Adrenal gland (tissue), 12 donors: ENCODE results near the gene PI16. TPM values are rescaled to one million over a fixed set of nuclear protein-coding genes. Genes with fewer than 3 reads are reported as not detected.
A peak's percentile ranks its signal among the peaks of the same experiment; 100 is the strongest.

Experiments used
- DNase-seq, 7 donors: peaks; one replicate each; pipeline ENCODE4 v3.0.0-alpha.2; 2019 to 2020
- H3K27ac ChIP-seq, 5 donors: fragments of 200-600 bp; sonication (generic) in 4 of 5; 1 replicate in 3 of 5; 2 replicates in 2 of 5; pipeline versions ENCODE4 v1.5.1 to v1.8.0; 2016 to 2020; ENCODE audit warnings: mild to moderate bottlenecking in 1 of 5
- H3K27me3 ChIP-seq: fragments of 200-600 bp; 2 replicates; pipeline ENCODE4 v1.8.0; 2021
- H3K36me3 ChIP-seq, 2 donors: fragments of 200-600 bp; replicated peaks in 1 of 2; 1 replicate in 1 of 2; 2 replicates in 1 of 2; pipeline versions ENCODE4 v1.5.1 to v1.8.0; 2018 to 2022
- H3K4me1 ChIP-seq, 2 donors: fragments of 200-600 bp; replicated peaks in 1 of 2; 1 replicate in 1 of 2; 2 replicates in 1 of 2; pipeline versions ENCODE4 v1.5.1 to v1.8.0; 2018 to 2021
- H3K4me3 ChIP-seq, 4 donors: fragments of 200-600 bp; sonication (generic) in 3 of 4; one replicate each; pipeline ENCODE4 v1.5.1; 2016 to 2018
- H3K9me3 ChIP-seq, 3 donors: fragments of 200-600 bp; sonication (generic) in 1 of 3; replicated peaks in 1 of 3; 1 replicate in 2 of 3; 2 replicates in 1 of 3; pipeline versions ENCODE4 v1.5.1 to v1.8.0; 2016 to 2021
- POLR2A ChIP-seq, 2 donors: fragments of 450-650 bp; IDR thresholded peaks; one replicate each; pipeline ENCODE4 v1.6.1; 2017; ENCODE audit warnings: antibody characterized with exemption in 2 of 2, mild to moderate bottlenecking in 2 of 2, moderate library complexity in 1 of 2
- WGBS, 4 donors: extraction: QIAGEN DNeasy Blood & Tissue Kit in 2 of 4; methylation state at CpG; one replicate each; pipeline versions ENCODE4 v1.1.5 to v1.1.7; 2013 to 2017; 5-methylcytosine and 5-hydroxymethylcytosine counted together
- intact Hi-C, 2 donors: fragments of 100-400 bp; cut with DNase I; formaldehyde crosslinking; loops; one replicate each; pipeline versions ENCODE4 v1.14.1 to v1.15.0; 2022 to 2023
- polyA plus RNA-seq, 3 donors: library from polyadenylated mRNA; stranded (reverse); fragments of 200-250 nt in 2 of 3; fragments of 350-450 nt in 1 of 3; fragmentation: Illumina TruSeq in 1 of 3; extraction: RNeasy Lipid Tissue Mini Kit (QIAGEN cat#74804) in 1 of 3; gene quantifications; one replicate each; pipeline ENCODE4 v1.2.3, GENCODE V29; 2013 to 2014
- total RNA-seq, 9 donors: library from RNA; depleted of rRNA in 4 of 9; stranded (reverse); fragments of >200 nt in 4 of 9; fragments of 120-200 nt in 1 of 9; fragmentation: NEBNext Ultra II Directional in 1 of 9; extraction: Animal tissue kit (Norgen Biotek cat#: 25700) in 1 of 9; gene quantifications; one replicate each; pipeline versions ENCODE4 v1.1.0 to v1.2.4, GENCODE V29; 2013 to 2023
- TF ChIP-seq, protein P1 (sequence below), 6 experiments: fragments of 450-650 bp in 4 of 6; fragments of 200-600 bp in 2 of 6; sonication (generic) in 1 of 6; IDR thresholded peaks; 1 replicate in 5 of 6; 2 replicates in 1 of 6; pipeline versions ENCODE4 v1.5.1 to v1.8.0; 2016 to 2021; ENCODE audit warnings: antibody characterized with exemption in 6 of 6, mild to moderate bottlenecking in 2 of 6, moderate library complexity in 1 of 6
- donor health status: healthy with polysubstance abuse.
- donor health status: Bipolar disorder and iron deficiency.
- donor health status: DM: yes; HTN: yes; CAD: no.
- donor health status: DM: no; HTN: no; CAD: no.
- donor health status: DM: no; HTN: no; CAD: no.
- donor health status: DM: yes; HTN: yes; CAD: no.

The PI16 gene
- total and polyA plus RNA-seq, 12 donors: 0.12 to 9.3 (median 0.68) TPM; not detected in 1

DNA sequence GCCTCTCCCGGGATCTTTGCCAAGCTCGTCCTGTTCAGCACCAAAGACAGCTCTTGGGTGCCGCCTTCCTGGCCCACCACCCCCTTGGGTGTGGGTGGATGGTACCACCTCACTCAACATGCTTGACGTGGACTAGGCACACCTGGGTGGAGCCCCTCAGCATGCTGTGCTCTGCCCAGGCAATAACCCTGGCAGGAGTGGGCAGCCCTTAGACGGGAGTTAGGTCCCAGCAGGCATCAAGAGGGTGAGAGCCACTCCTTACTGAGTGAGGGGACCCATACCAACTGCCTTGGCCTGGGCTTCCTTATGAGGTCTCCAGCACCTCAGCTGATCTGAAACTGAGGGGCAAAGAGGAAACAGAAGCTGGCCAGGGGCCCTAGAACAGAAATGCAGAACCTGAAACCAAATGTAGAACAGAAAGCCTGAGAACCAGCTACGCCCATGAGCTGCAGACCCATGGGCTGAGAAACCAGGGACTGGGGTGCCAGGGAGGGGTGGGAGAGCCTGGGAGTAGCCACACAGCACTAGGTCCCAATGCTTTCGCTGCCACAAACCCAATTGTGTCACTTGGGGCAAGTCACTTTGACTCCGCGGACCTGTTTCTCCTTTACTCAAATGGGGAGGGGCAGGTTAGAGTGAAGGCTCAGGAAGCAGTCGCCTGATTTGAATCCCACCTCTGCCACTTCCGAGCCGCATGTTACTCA lies 53.0 kb downstream of the PI16 start:
- Histone ChIP-seq H3K27ac (peak overlapping the region in 1 of 5 donors; percentile 79), H3K4me3 (peak overlapping the region in 1 of 4 donors; percentile 40), H3K9me3 (no peaks in the 10 kb centered on the region), H3K36me3 (no peaks in the 10 kb centered on the region), H3K27me3 (no peaks in the 10 kb centered on the region), H3K4me1 (no peaks in the 10 kb centered on the region)
- 62 to 93% (median 69%) methylated on average over 7 to 12 of the region's 12 CpGs for WGBS, 4 donors
- intact Hi-C loops: no loop called here
- peak in 1 of 7 donors; percentile 47 for DNase-seq
- TF ChIP-seq, protein P1, sequence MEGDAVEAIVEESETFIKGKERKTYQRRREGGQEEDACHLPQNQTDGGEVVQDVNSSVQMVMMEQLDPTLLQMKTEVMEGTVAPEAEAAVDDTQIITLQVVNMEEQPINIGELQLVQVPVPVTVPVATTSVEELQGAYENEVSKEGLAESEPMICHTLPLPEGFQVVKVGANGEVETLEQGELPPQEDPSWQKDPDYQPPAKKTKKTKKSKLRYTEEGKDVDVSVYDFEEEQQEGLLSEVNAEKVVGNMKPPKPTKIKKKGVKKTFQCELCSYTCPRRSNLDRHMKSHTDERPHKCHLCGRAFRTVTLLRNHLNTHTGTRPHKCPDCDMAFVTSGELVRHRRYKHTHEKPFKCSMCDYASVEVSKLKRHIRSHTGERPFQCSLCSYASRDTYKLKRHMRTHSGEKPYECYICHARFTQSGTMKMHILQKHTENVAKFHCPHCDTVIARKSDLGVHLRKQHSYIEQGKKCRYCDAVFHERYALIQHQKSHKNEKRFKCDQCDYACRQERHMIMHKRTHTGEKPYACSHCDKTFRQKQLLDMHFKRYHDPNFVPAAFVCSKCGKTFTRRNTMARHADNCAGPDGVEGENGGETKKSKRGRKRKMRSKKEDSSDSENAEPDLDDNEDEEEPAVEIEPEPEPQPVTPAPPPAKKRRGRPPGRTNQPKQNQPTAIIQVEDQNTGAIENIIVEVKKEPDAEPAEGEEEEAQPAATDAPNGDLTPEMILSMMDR (IDR thresholded peaks at IDR 0.05): no peak
- no peak for TF ChIP-seq POLR2A (IDR thresholded peaks at IDR 0.05)

- TF ChIP-seq, protein P1 (IDR thresholded peaks at IDR 0.05): no peak
- TF ChIP-seq POLR2A (IDR thresholded peaks at IDR 0.05): no peak
- Histone ChIP-seq H3K36me3 (no peaks in the 10 kb centered on the region), H3K27me3 (no peaks in the 10 kb centered on the region), H3K4me3 (peak overlapping the region in 1 of 4 donors; percentile 26), H3K27ac (peak overlapping the region in 1 of 5 donors; percentile 79), H3K4me1 (no peaks in the 10 kb centered on the region), H3K9me3 (no peaks in the 10 kb centered on the region)
- no peak for DNase-seq
- intact Hi-C loops: no loop called here
- WGBS, 4 donors: 73 to 80% (median 79%) methylated on average over 12 to 15 of the region's 15 CpGs
These were observed 54.2 kb downstream of the PI16 start for GRCh38 chr6:37008484-37009465.

- intact Hi-C loops: loop anchor here (5.0 to 10.0 kb wide), 2 partner anchors 116 to 243 kb away; no protein-coding TSS in a partner anchor
- 91 to 98% (median 93%) methylated on average over 7 to 10 of the region's 10 CpGs for WGBS, 4 donors
- Histone ChIP-seq H3K4me1 (no peaks in the 10 kb centered on the region), H3K4me3 (no peak overlapping the region), H3K27ac (no peak overlapping the region), H3K36me3 (no peaks in the 10 kb centered on the region), H3K27me3 (no peaks in the 10 kb centered on the region), H3K9me3 (no peaks in the 10 kb centered on the region)
- no peak for DNase-seq
- TF ChIP-seq POLR2A (IDR thresholded peaks at IDR 0.05): no peak
- TF ChIP-seq, protein P1 (IDR thresholded peaks at IDR 0.05): no peak
These were observed 55.9 kb downstream of the PI16 start for GRCh38 chr6:37010402-37010892.
